CD4-positive, alpha-beta memory T cell (primary cell): ENCODE results near the gene SNX14. TPM values are rescaled to one million over a fixed set of nuclear protein-coding genes. Genes with fewer than 3 reads are reported as not detected.

ENCODE experiments used
- CTCF ChIA-PET: fragments of 350-600 bp; sonication (Branson Sonifier 250); formaldehyde crosslinking; loops from one replicate; lab custom pipeline; 2021; ENCODE audit warnings: inconsistent platforms; ENCODE audit not compliant: partially characterized antibody; lab: Charles Lee
- POLR2A ChIA-PET: fragments of 350-600 bp; sonication (Branson Sonifier 250); formaldehyde crosslinking; loops from one replicate; lab custom pipeline; 2021; ENCODE audit not compliant: partially characterized antibody; lab: Charles Lee
- DNase-seq, 5 donors: peaks; one replicate each; pipeline versions ENCODE4 v3.0.0 to v3.0.0-alpha.2; 2020 to 2022; ENCODE audit warnings: mixed read lengths in 1 of 5
- H3K27ac ChIP-seq: one replicate; pipeline ENCODE4 v1.7.0; 2013; ENCODE audit warnings: low read depth, low read length
- H3K27me3 ChIP-seq: 2 replicates; pipeline ENCODE4 v1.7.0; 2013; ENCODE audit warnings: mild to moderate bottlenecking, low read length, moderate library complexity; ENCODE audit not compliant: insufficient read depth
- H3K36me3 ChIP-seq: 2 replicates; pipeline ENCODE4 v1.7.0; 2013; ENCODE audit warnings: mild to moderate bottlenecking, low read length, moderate library complexity; ENCODE audit not compliant: insufficient read depth
- H3K4me1 ChIP-seq: 2 replicates; pipeline ENCODE4 v1.7.0; 2013; ENCODE audit warnings: mild to moderate bottlenecking, low read length, moderate library complexity; ENCODE audit not compliant: insufficient read depth
- H3K4me3 ChIP-seq, 2 donors: one replicate each; pipeline ENCODE4 v1.7.0; 2013; ENCODE audit warnings: low read length in 2 of 2, mild to moderate bottlenecking in 1 of 2
- H3K9me3 ChIP-seq, 2 donors: one replicate each; pipeline ENCODE4 v1.7.0; 2013; ENCODE audit warnings: low read length in 2 of 2, control low read depth in 1 of 2; ENCODE audit not compliant: control insufficient read depth in 1 of 2
- H3K27ac Mint-ChIP-seq, 7 donors: one replicate each; pipeline ENCODE4 v1.8.0; 2020 to 2021; ENCODE audit warnings: mixed read lengths in 7 of 7, mild to moderate bottlenecking in 6 of 7, inconsistent platforms in 3 of 7, moderate library complexity in 3 of 7
- H3K27me3 Mint-ChIP-seq, 2 donors: one replicate each; pipeline ENCODE4 v1.8.0; 2020 to 2021; ENCODE audit warnings: mixed read lengths in 2 of 2
- H3K36me3 Mint-ChIP-seq, 2 donors: one replicate each; pipeline ENCODE4 v1.8.0; 2020 to 2021; ENCODE audit warnings: mixed read lengths in 2 of 2, inconsistent platforms in 1 of 2, mild to moderate bottlenecking in 1 of 2
- H3K4me1 Mint-ChIP-seq, 4 donors: one replicate each; pipeline ENCODE4 v1.8.0; 2020 to 2021; ENCODE audit warnings: mixed read lengths in 4 of 4, mild to moderate bottlenecking in 1 of 4
- H3K4me3 Mint-ChIP-seq, 8 donors: one replicate each; pipeline ENCODE4 v1.8.0; 2020 to 2021; ENCODE audit warnings: mixed read lengths in 8 of 8, mild to moderate bottlenecking in 7 of 8, moderate library complexity in 6 of 8, inconsistent platforms in 3 of 8
- H3K9me3 Mint-ChIP-seq, 8 donors: one replicate each; pipeline ENCODE4 v1.8.0; 2020 to 2021; ENCODE audit warnings: mixed read lengths in 8 of 8, mild to moderate bottlenecking in 5 of 8, inconsistent platforms in 3 of 8, moderate library complexity in 1 of 8
- intact Hi-C: fragments of 100-400 bp; cut with micrococcal nuclease; formaldehyde crosslinking; loops from one replicate; pipeline ENCODE4 v1.15.1; 2023
- polyA plus RNA-seq, 2 donors: library from polyadenylated mRNA; unstranded; fragments of 300-500 nt; fragmentation: Illumina TruSeq; gene quantifications; one replicate each; pipeline ENCODE4 v1.2.3, GENCODE V29; 2021
- total RNA-seq, 2 experiments: library from RNA; stranded (reverse); gene quantifications; one replicate each; pipeline ENCODE4 v1.2.3, GENCODE V29; 2021

Gene SNX14
- total and polyA plus RNA-seq, 4 experiments from 2014 or later = 42.6 to 70.3 (median 60.9) TPM

GRCh38 chr6:85516168-85516567 lies 77.5 kb downstream of the SNX14 start:
- peaks cover 28% of the 10 kb centered on the region for H3K36me3 ChIP-seq
- ChIA-PET POLR2A (no interaction called here), CTCF (interaction anchor here (0.8 to 1.4 kb wide), 2 partner anchors 9 to 33 kb away, joined by 3 read pairs; no protein-coding TSS in a partner anchor)

GRCh38 chr6:85506441-85507093 lies 87.1 kb downstream of the SNX14 start:
- Mint-ChIP-seq H3K4me3 (no peak overlapping the region), H3K36me3 (peaks cover 60 to 63% of the 10 kb centered on the region in 2 donors), H3K27me3 (no peaks in the 10 kb centered on the region), H3K27ac (no peak overlapping the region), H3K9me3 (no peaks in the 10 kb centered on the region), H3K4me1 (peaks cover 0 to 2% (median under 1%) of the 10 kb centered on the region in 4 donors)
- DNase-seq = no peak
- H3K27ac ChIP-seq = no peak overlapping the region
- ChIA-PET CTCF (interaction anchor here (1.4 to 4.0 kb wide), 2 partner anchors 10 to 24 kb away, joined by 3 to 17 read pairs; no protein-coding TSS in a partner anchor), POLR2A (no interaction called here)
- no peak overlapping the region for H3K4me3 ChIP-seq
- no peaks in the 10 kb centered on the region for H3K27me3 ChIP-seq
- intact Hi-C loops = no loop called here
- peaks cover 4% of the 10 kb centered on the region for H3K36me3 ChIP-seq
- no peaks in the 10 kb centered on the region for H3K4me1 ChIP-seq
- H3K9me3 ChIP-seq = no peaks in the 10 kb centered on the region

More at GRCh38 chr6:85516168-85516567, 77.5 kb downstream of the SNX14 start:
- no peaks in the 10 kb centered on the region for H3K27me3 ChIP-seq
- no peaks in the 10 kb centered on the region for H3K9me3 ChIP-seq
- H3K4me3 ChIP-seq = no peak overlapping the region
- H3K36me3 Mint-ChIP-seq = peaks cover 51 to 60% of the 10 kb centered on the region in 2 donors
- no peaks in the 10 kb centered on the region for H3K27me3 Mint-ChIP-seq
- intact Hi-C loops = no loop called here
- no peak for DNase-seq
- H3K27ac ChIP-seq = no peak overlapping the region
- no peaks in the 10 kb centered on the region for H3K9me3 Mint-ChIP-seq
- H3K27ac Mint-ChIP-seq = no peak overlapping the region
- H3K4me3 Mint-ChIP-seq = no peak overlapping the region
- no peaks in the 10 kb centered on the region for H3K4me1 Mint-ChIP-seq
- no peaks in the 10 kb centered on the region for H3K4me1 ChIP-seq

DNA sequence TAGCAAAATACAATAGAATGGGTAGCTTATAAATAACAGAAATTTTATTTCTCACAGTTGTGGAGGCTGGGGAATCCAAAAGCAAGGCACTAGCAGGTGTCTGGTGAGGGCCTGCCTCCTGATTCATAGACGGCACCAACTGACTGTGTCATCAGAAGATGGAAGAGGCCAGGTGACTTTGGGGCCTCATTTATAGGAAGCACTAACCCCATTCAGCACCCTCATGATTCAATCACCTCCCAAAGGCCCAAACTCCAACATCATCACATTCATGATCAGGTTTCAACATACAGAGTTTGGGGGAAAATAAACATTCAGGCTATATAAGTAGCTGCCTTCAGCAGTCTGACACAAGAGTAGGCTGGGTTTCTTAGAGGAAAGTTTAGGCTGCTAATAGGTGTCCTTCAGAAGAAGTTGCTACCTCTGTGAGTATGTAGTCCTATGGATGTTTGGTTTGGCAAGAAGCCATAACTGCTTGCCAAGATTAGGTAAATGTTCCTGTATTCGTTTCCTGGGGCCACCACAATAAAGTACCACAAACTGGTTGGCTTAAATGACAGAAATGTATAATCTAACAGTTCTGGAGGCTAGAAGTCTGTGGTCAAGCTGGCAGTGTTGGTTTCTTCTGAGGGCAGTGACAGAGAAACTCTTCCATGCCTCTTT lies 94.9 kb downstream of the SNX14 start:
- no peak overlapping the region for H3K4me3 Mint-ChIP-seq
- peak in 3 of 5 donors; percentile 2 to 27 (median 12) for DNase-seq
- H3K4me1 Mint-ChIP-seq = peaks cover 12 to 25% (median 18%) of the 10 kb centered on the region in 4 donors
- no peak overlapping the region for H3K27ac Mint-ChIP-seq
- peaks cover 2 to 22% (median 8%) of the 10 kb centered on the region in 8 donors for H3K9me3 Mint-ChIP-seq
- Histone ChIP-seq H3K4me1 (peaks cover 9% of the 10 kb centered on the region), H3K27ac (no peak overlapping the region), H3K27me3 (no peaks in the 10 kb centered on the region), H3K4me3 (no peak overlapping the region), H3K36me3 (no peaks in the 10 kb centered on the region), H3K9me3 (no peaks in the 10 kb centered on the region)
- H3K36me3 Mint-ChIP-seq = peaks cover 19 to 22% of the 10 kb centered on the region in 2 donors
- no peaks in the 10 kb centered on the region for H3K27me3 Mint-ChIP-seq
- intact Hi-C loops = no loop called here
- ChIA-PET POLR2A (no interaction called here), CTCF (interaction anchor here (3.7 kb wide), 1 partner anchor 16 kb away, joined by 14 read pairs; no protein-coding TSS in a partner anchor)

GRCh38 chr6:85496856-85497255 lies 96.8 kb downstream of the SNX14 start:
- Mint-ChIP-seq H3K4me3 (no peak overlapping the region), H3K9me3 (peaks cover 2 to 22% (median 8%) of the 10 kb centered on the region in 8 donors), H3K27ac (peak overlapping the region in 1 of 7 donors; percentile 11), H3K27me3 (no peaks in the 10 kb centered on the region), H3K36me3 (peaks cover 6% of the 10 kb centered on the region in 2 donors), H3K4me1 (peaks cover 12 to 25% (median 18%) of the 10 kb centered on the region in 4 donors)
- Histone ChIP-seq H3K27me3 (no peaks in the 10 kb centered on the region), H3K4me1 (peaks cover 9% of the 10 kb centered on the region), H3K4me3 (no peak overlapping the region), H3K27ac (no peak overlapping the region), H3K36me3 (no peaks in the 10 kb centered on the region), H3K9me3 (no peaks in the 10 kb centered on the region)
- intact Hi-C loops = no loop called here
- ChIA-PET POLR2A (no interaction called here), CTCF (interaction anchor here (1.1 to 3.6 kb wide), 2 partner anchors 11 to 14 kb away, joined by 4 to 39 read pairs; no protein-coding TSS in a partner anchor)
- DNase-seq = no peak

DNA sequence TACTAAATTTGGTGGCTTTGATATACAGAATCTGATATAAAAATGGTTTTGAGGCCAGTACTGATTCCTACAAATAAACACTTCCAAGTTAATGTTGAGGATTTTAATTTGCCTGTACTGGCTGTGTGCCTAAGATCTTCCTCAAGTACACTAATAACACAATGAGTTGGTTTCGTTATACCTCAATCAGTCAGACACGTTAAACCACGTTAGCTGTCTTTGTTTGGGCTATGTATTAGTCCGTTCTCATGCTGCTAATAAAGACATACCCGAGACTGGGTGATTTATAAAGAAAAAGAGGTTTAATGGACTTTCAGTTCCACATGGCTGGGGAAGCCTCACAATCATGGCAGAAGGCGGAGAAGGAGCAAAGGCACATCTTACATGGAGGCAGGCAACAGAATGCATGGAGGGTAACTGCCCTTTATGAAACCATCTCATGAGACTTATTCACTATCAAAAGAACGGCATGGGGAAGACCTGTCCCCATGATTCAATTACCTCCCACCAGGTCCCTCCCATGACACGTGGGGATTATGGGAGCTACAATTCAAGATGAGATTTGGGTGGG lies 97.6 kb downstream of the SNX14 start:
- ChIA-PET POLR2A (no interaction called here), CTCF (interaction anchor here (3.6 kb wide), 1 partner anchor 14 kb away, joined by 39 read pairs; no protein-coding TSS in a partner anchor)
- Histone ChIP-seq H3K4me3 (no peak overlapping the region), H3K36me3 (no peaks in the 10 kb centered on the region), H3K4me1 (peaks cover 9% of the 10 kb centered on the region), H3K27me3 (no peaks in the 10 kb centered on the region), H3K9me3 (no peaks in the 10 kb centered on the region), H3K27ac (no peak overlapping the region)
- peaks cover 2 to 22% (median 8%) of the 10 kb centered on the region in 8 donors for H3K9me3 Mint-ChIP-seq
- H3K27ac Mint-ChIP-seq = no peak overlapping the region
- peaks cover 4 to 6% of the 10 kb centered on the region in 2 donors for H3K36me3 Mint-ChIP-seq
- no peaks in the 10 kb centered on the region for H3K27me3 Mint-ChIP-seq
- H3K4me1 Mint-ChIP-seq = peaks cover 11 to 25% (median 17%) of the 10 kb centered on the region in 4 donors
- intact Hi-C loops = no loop called here
- no peak overlapping the region for H3K4me3 Mint-ChIP-seq
- no peak for DNase-seq

DNA sequence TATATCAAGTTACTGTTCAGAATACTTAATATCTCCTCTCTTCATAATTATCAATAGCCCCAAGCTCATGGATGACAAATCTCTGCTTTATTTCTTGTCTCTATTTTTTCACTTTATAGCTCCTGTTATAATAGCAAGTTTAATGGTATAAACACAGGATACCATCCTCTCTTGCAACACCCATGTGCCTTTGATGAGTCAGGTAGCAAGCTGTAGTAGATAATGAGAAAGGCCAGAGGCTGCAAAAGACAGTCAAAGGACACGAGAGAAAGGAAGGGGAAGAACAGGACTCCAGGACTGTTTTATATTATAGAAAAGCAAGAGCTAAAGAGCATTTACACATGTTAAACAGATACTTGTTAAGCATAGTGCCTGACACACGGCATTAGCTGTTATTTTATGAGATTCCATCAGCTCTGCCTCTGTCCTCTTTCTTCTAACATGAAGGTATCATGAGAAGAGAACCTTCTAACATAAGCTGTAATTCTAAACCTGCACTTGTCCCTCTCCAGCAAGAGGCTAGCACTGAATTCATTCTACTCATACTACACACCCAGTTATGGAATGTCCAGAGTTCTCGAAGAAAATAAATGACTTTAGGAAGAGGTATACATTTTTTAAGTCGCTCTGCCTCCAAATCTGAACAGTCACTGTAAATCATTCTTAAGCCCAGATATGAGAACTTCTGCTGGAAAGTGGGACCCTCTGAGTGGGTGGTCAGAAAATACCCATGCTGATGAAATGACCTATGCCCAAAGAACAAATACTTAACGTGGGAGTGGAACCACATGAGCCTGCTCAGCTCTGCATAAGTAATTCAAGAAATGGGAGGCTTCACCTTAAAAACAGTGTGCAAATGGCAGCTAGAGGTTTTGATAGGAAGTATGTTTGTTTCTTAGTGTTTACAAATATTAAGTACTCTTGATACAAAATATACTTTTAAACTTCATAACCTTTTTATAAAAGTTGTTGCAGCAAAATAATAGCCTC lies 98.8 kb downstream of the SNX14 start:
- H3K36me3 ChIP-seq = no peaks in the 10 kb centered on the region
- peaks cover 4 to 6% of the 10 kb centered on the region in 2 donors for H3K36me3 Mint-ChIP-seq
- DNase-seq = no peak
- peaks cover 2 to 22% (median 8%) of the 10 kb centered on the region in 8 donors for H3K9me3 Mint-ChIP-seq
- no peak overlapping the region for H3K27ac ChIP-seq
- H3K27ac Mint-ChIP-seq = peak overlapping the region in 1 of 7 donors; percentile 32
- peaks cover 9% of the 10 kb centered on the region for H3K4me1 ChIP-seq
- H3K9me3 ChIP-seq = no peaks in the 10 kb centered on the region
- no peaks in the 10 kb centered on the region for H3K27me3 Mint-ChIP-seq
- H3K4me3 ChIP-seq = no peak overlapping the region
- intact Hi-C loops = no loop called here
- CTCF ChIA-PET = interaction anchor here (1.1 to 3.6 kb wide), 3 partner anchors 12 to 42 kb away, joined by 3 to 39 read pairs (median 3); no protein-coding TSS in a partner anchor
- H3K27me3 ChIP-seq = no peaks in the 10 kb centered on the region
- POLR2A ChIA-PET = no interaction called here
- H3K4me3 Mint-ChIP-seq = no peak overlapping the region
- peaks cover 6 to 15% (median 11%) of the 10 kb centered on the region in 4 donors for H3K4me1 Mint-ChIP-seq
